SU-DHL-6 (cell line): ENCODE measurements around the gene HS6ST2.

Experiments
- EZH2phosphoT487 ChIP-seq: fragments of 200-600 bp; sonication (generic), shearing (Covaris generic); conservative IDR thresholded peaks from 2 replicates; pipeline ENCODE4 v1.6.1; 2018; ENCODE audit warnings: mild to moderate bottlenecking, antibody characterized with exemption, low read length, moderate library complexity, mixed read lengths
- TF ChIP-seq, protein P1 (sequence below): fragments of 200-600 bp; sonication (generic); IDR thresholded peaks from one replicate; pipeline ENCODE4 v1.5.1; 2017; ENCODE audit warnings: antibody characterized with exemption, mild to moderate bottlenecking, low read length, moderate library complexity; ENCODE audit not compliant: insufficient read depth, poor library complexity, severe bottlenecking

GRCh38 chrX:132694382-132694781, 264.0 kb downstream of the HS6ST2 start:
- TF ChIP-seq, protein P1, sequence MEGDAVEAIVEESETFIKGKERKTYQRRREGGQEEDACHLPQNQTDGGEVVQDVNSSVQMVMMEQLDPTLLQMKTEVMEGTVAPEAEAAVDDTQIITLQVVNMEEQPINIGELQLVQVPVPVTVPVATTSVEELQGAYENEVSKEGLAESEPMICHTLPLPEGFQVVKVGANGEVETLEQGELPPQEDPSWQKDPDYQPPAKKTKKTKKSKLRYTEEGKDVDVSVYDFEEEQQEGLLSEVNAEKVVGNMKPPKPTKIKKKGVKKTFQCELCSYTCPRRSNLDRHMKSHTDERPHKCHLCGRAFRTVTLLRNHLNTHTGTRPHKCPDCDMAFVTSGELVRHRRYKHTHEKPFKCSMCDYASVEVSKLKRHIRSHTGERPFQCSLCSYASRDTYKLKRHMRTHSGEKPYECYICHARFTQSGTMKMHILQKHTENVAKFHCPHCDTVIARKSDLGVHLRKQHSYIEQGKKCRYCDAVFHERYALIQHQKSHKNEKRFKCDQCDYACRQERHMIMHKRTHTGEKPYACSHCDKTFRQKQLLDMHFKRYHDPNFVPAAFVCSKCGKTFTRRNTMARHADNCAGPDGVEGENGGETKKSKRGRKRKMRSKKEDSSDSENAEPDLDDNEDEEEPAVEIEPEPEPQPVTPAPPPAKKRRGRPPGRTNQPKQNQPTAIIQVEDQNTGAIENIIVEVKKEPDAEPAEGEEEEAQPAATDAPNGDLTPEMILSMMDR = no peak
- TF ChIP-seq EZH2phosphoT487 = no peak
